ENCODE data around the gene NYNRIN.

NYNRIN gene

DNA sequence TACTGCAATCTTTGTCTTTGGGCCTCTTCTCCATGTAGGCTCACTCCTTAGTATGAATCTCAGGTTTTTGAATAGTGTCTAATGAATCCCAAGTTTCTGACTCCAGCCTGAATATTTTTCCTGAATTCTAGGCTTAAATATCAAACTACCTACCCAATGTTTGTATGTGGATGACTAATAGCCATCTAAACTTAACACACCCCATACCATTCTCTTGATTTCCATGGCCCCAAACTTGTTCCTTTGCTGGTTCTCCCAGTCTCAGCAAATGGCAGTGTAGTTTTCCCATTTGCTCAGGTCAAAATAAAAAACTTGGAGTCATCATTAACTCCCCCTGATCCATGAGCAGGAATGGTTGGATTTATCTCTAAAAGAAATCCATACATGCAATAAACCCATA lies 62.5 kb downstream of the NYNRIN start:
- peaks cover 0 to 3% (median 0%) of the 10 kb centered on the region in 5 experiments for H3K9me3 ChIP-seq (ENCODE audit: control extremely low read depth in 1 of 5, control insufficient read depth in 4 of 5, insufficient read depth in 2 of 5, low read depth in 1 of 5, low read length in 4 of 5)
- H3K36me3 ChIP-seq (ENCODE audit: control insufficient read depth in 4 of 4, insufficient read depth in 4 of 4, low read length in 3 of 4) = peaks cover 0 to 2% (median 0%) of the 10 kb centered on the region in 4 experiments
- CTCF ChIA-PET = no interaction called here
- H3K27me3 ChIP-seq (replicated peaks in 2 of 5; ENCODE audit: control insufficient read depth in 4 of 5, insufficient read depth in 5 of 5, low read length in 4 of 5) = no peaks in the 10 kb centered on the region
- POLR2A ChIA-PET = no interaction called here
- no peak for DNase-seq
- H3K27ac ChIP-seq (ENCODE audit: insufficient read depth in 1 of 2, low read depth in 1 of 2, low read length in 2 of 2, poor library complexity in 1 of 2, severe bottlenecking in 2 of 2) = no peak overlapping the region
- H3K4me3 ChIP-seq (ENCODE audit: control insufficient read depth in 1 of 7, extremely low read depth in 1 of 7, insufficient read depth in 4 of 7, low read depth in 2 of 7, low read length in 6 of 7) = no peak overlapping the region
- H3K4me1 ChIP-seq (ENCODE audit: control extremely low read depth in 1 of 4, control insufficient read depth in 4 of 4, insufficient read depth in 4 of 4, low read length in 3 of 4) = no peaks in the 10 kb centered on the region

DNA sequence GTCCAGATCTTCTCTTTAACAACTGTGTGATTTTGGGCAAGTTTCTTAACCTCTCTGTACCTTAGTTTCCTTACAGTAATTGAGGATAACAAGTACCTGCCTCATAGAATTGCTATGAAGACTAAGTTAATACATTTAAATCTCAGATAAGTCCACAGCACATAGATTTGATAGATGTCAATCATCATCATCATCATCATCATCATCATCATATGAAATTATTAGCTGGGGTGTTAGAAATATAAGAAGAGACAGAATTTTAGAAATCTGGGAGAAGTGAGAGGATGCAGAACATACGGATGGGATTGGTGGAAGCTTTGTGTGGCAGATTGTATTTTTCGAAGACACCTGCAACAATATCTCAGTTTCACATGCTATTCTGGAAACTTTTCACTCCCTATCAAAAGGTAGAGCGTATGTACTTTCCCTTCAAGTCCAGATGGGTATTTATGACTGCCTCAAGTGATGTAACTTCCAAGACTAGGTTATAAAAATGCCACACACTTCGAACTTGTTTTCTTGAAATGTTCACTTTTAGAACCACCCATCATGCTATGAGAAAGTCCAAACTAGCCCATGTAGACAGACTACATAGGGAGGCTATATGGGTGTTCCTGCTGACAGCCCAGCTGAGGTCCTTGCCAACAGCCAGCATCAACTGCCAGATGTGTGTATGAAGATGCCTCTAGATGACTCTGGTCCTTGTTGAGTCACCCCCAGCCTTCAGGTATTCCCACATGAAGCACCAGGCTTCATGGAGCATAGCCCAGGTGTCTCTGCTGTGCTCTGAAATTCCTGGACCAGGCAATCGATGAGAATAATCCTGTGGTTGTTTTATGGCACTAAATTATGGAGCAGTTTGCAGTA lies 64.4 kb downstream of the NYNRIN start:
- Histone ChIP-seq H3K27ac (ENCODE audit: insufficient read depth in 1 of 2, low read depth in 1 of 2, low read length in 2 of 2, poor library complexity in 1 of 2, severe bottlenecking in 2 of 2) (no peak overlapping the region), H3K27me3 (replicated peaks in 2 of 5; ENCODE audit: control insufficient read depth in 4 of 5, insufficient read depth in 5 of 5, low read length in 4 of 5) (no peaks in the 10 kb centered on the region), H3K4me3 (ENCODE audit: control insufficient read depth in 1 of 7, extremely low read depth in 1 of 7, insufficient read depth in 4 of 7, low read depth in 2 of 7, low read length in 6 of 7) (no peak overlapping the region), H3K4me1 (ENCODE audit: control extremely low read depth in 1 of 4, control insufficient read depth in 4 of 4, insufficient read depth in 4 of 4, low read length in 3 of 4) (no peaks in the 10 kb centered on the region), H3K9me3 (ENCODE audit: control extremely low read depth in 1 of 5, control insufficient read depth in 4 of 5, insufficient read depth in 2 of 5, low read depth in 1 of 5, low read length in 4 of 5) (peaks cover 0 to 3% (median 0%) of the 10 kb centered on the region in 5 experiments), H3K36me3 (ENCODE audit: control insufficient read depth in 4 of 4, insufficient read depth in 4 of 4, low read length in 3 of 4) (no peaks in the 10 kb centered on the region)
- no peak for DNase-seq
- CTCF ChIA-PET = no interaction called here
- POLR2A ChIA-PET = no interaction called here
- 100% methylated on average over 1 of the region's 5 CpGs for WGBS (ENCODE audit: insufficient coverage)

GRCh38 chr14:24463884-24464785 lies 65.3 kb downstream of the NYNRIN start:
- H3K27ac ChIP-seq (ENCODE audit: insufficient read depth in 1 of 2, low read depth in 1 of 2, low read length in 2 of 2, poor library complexity in 1 of 2, severe bottlenecking in 2 of 2) = no peak overlapping the region
- no peak overlapping the region for H3K4me3 ChIP-seq (ENCODE audit: control insufficient read depth in 1 of 7, extremely low read depth in 1 of 7, insufficient read depth in 4 of 7, low read depth in 2 of 7, low read length in 6 of 7)
- no peaks in the 10 kb centered on the region for H3K4me1 ChIP-seq (ENCODE audit: control extremely low read depth in 1 of 4, control insufficient read depth in 4 of 4, insufficient read depth in 4 of 4, low read length in 3 of 4)
- no peaks in the 10 kb centered on the region for H3K36me3 ChIP-seq (ENCODE audit: control insufficient read depth in 4 of 4, insufficient read depth in 4 of 4, low read length in 3 of 4)
- no peaks in the 10 kb centered on the region for H3K27me3 ChIP-seq (replicated peaks in 2 of 5; ENCODE audit: control insufficient read depth in 4 of 5, insufficient read depth in 5 of 5, low read length in 4 of 5)
- WGBS (ENCODE audit: insufficient coverage) = 100% methylated on average over 2 of the region's 4 CpGs
- H3K9me3 ChIP-seq (ENCODE audit: control extremely low read depth in 1 of 5, control insufficient read depth in 4 of 5, insufficient read depth in 2 of 5, low read depth in 1 of 5, low read length in 4 of 5) = peaks cover 0 to 3% (median 0%) of the 10 kb centered on the region in 5 experiments
- no peak for DNase-seq
- ChIA-PET CTCF (no interaction called here), POLR2A (no interaction called here)

DNA sequence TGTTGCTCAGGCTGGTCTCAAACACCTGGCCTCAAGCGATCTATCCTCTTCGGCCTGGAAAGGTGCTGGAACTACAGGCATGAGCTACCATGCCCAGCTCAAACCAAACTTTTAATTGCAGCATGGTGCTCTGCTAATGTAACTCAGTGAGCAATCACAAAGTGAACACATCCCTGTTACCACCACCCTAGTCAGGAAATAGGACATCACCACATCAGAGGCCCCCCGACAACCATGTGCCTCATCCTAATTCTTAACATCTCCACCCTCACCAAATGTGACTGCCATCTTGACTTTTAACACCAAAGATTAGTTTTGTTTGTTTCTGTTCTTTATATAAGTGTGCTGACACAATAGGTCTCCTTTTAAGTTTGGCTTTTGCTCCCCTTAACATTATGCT lies 66.6 kb downstream of the NYNRIN start:
- Histone ChIP-seq H3K36me3 (ENCODE audit: control insufficient read depth in 4 of 4, insufficient read depth in 4 of 4, low read length in 3 of 4) (no peaks in the 10 kb centered on the region), H3K9me3 (ENCODE audit: control extremely low read depth in 1 of 5, control insufficient read depth in 4 of 5, insufficient read depth in 2 of 5, low read depth in 1 of 5, low read length in 4 of 5) (peaks cover 0 to 3% (median 0%) of the 10 kb centered on the region in 5 experiments), H3K4me3 (ENCODE audit: control insufficient read depth in 1 of 7, extremely low read depth in 1 of 7, insufficient read depth in 4 of 7, low read depth in 2 of 7, low read length in 6 of 7) (no peak overlapping the region), H3K4me1 (ENCODE audit: control extremely low read depth in 1 of 4, control insufficient read depth in 4 of 4, insufficient read depth in 4 of 4, low read length in 3 of 4) (no peaks in the 10 kb centered on the region), H3K27ac (ENCODE audit: insufficient read depth in 1 of 2, low read depth in 1 of 2, low read length in 2 of 2, poor library complexity in 1 of 2, severe bottlenecking in 2 of 2) (no peak overlapping the region), H3K27me3 (replicated peaks in 2 of 5; ENCODE audit: control insufficient read depth in 4 of 5, insufficient read depth in 5 of 5, low read length in 4 of 5) (no peaks in the 10 kb centered on the region)
- DNase-seq = no peak
- CTCF ChIA-PET = no interaction called here
- WGBS (ENCODE audit: insufficient coverage) = 60% methylated on average over 1 of the region's 3 CpGs
- POLR2A ChIA-PET = no interaction called here

DNA sequence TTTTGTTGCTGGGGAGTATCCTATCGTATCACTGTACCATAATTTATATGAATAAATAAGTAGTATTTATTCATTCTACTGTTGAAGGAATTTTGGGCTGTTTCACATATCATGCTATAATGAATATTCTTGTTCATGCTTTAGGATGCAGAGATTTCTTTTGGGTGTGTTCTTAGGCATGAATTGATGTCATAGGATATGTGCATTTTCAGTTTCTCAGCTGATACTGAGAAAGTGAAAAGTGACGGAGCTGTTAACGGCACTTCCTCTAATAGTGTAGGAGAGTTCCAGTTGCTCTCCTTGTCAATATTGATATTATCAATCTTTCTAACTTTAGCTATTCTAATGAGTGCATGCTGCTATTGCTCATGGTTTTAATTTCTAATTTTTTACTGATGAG lies 67.0 kb downstream of the NYNRIN start:
- no peak overlapping the region for H3K27ac ChIP-seq (ENCODE audit: insufficient read depth in 1 of 2, low read depth in 1 of 2, low read length in 2 of 2, poor library complexity in 1 of 2, severe bottlenecking in 2 of 2)
- H3K4me1 ChIP-seq (ENCODE audit: control extremely low read depth in 1 of 4, control insufficient read depth in 4 of 4, insufficient read depth in 4 of 4, low read length in 3 of 4) = no peaks in the 10 kb centered on the region
- no CpG with 5 or more reads among the region's 3 CpGs for WGBS (ENCODE audit: insufficient coverage)
- DNase-seq = no peak
- H3K4me3 ChIP-seq (ENCODE audit: control insufficient read depth in 1 of 7, extremely low read depth in 1 of 7, insufficient read depth in 4 of 7, low read depth in 2 of 7, low read length in 6 of 7) = no peak overlapping the region
- H3K27me3 ChIP-seq (replicated peaks in 2 of 5; ENCODE audit: control insufficient read depth in 4 of 5, insufficient read depth in 5 of 5, low read length in 4 of 5) = no peaks in the 10 kb centered on the region
- CTCF ChIA-PET = interaction anchor here (0.7 kb wide), 1 partner anchor 16 kb away, joined by 3 read pairs; no protein-coding TSS in a partner anchor
- POLR2A ChIA-PET = interaction anchor here (0.5 kb wide), 1 partner anchor 10 kb away, joined by 4 read pairs; no protein-coding TSS in a partner anchor
- H3K9me3 ChIP-seq (ENCODE audit: control extremely low read depth in 1 of 5, control insufficient read depth in 4 of 5, insufficient read depth in 2 of 5, low read depth in 1 of 5, low read length in 4 of 5) = peaks cover 0 to 3% (median 0%) of the 10 kb centered on the region in 5 experiments
- H3K36me3 ChIP-seq (ENCODE audit: control insufficient read depth in 4 of 4, insufficient read depth in 4 of 4, low read length in 3 of 4) = no peaks in the 10 kb centered on the region
